MM.1S (cell line): ENCODE measurements around the gene COMMD10.

Experiments used
- DNase-seq: peaks from one replicate; pipeline ENCODE4 v3.0.0-alpha.2; 2015
- H2AFZ ChIP-seq: fragments of 300-600 bp; sonication (generic); 2 replicates; pipeline ENCODE4 v1.6.0; 2016; ENCODE audit warnings: antibody characterized with exemption, low read length
- H3F3A ChIP-seq: fragments of 300-600 bp; sonication (generic); 2 replicates; pipeline ENCODE4 v1.6.1; 2016; ENCODE audit warnings: mild to moderate bottlenecking, antibody characterized with exemption, low read length, moderate library complexity, mixed read lengths; ENCODE audit not compliant: insufficient read depth
- H3K27ac ChIP-seq: fragments of 300-600 bp; sonication (generic); 2 replicates; pipeline ENCODE4 v1.5.1; 2016; ENCODE audit warnings: mild to moderate bottlenecking, low read length
- H3K27me3 ChIP-seq: fragments of 300-600 bp; sonication (generic); replicated peaks from 2 replicates; pipeline ENCODE4 v1.6.0; 2016; ENCODE audit warnings: low read length; ENCODE audit not compliant: insufficient read depth
- H3K36me3 ChIP-seq: fragments of 300-600 bp; sonication (generic); replicated peaks from 2 replicates; pipeline ENCODE4 v1.6.1; 2016; ENCODE audit warnings: mild to moderate bottlenecking, low read length, mixed read lengths; ENCODE audit not compliant: insufficient read depth
- H3K4me1 ChIP-seq: fragments of 300-600 bp; sonication (generic); 2 replicates; pipeline ENCODE4 v1.6.1; 2016; ENCODE audit warnings: low read length, mixed read lengths
- H3K4me2 ChIP-seq: fragments of 300-600 bp; sonication (generic); 2 replicates; pipeline ENCODE4 v1.6.0; 2016; ENCODE audit warnings: low read depth, low read length
- H3K4me3 ChIP-seq: fragments of 300-600 bp; sonication (generic); 2 replicates; pipeline ENCODE4 v1.5.1; 2016; ENCODE audit warnings: low read length, mixed read lengths
- H3K79me2 ChIP-seq: fragments of 300-600 bp; sonication (generic); 2 replicates; pipeline ENCODE4 v1.6.1; 2016; ENCODE audit warnings: mixed run types, low read length, mixed read lengths
- H3K9ac ChIP-seq: fragments of 300-600 bp; sonication (generic); 2 replicates; pipeline ENCODE4 v1.6.1; 2016; ENCODE audit warnings: low read length, mixed read lengths
- H3K9me2 ChIP-seq: fragments of 300-600 bp; sonication (generic); replicated peaks from 2 replicates; pipeline ENCODE4 v1.6.1; 2016; ENCODE audit warnings: mild to moderate bottlenecking, low read length, mixed read lengths; ENCODE audit not compliant: insufficient read depth
- H3K9me3 ChIP-seq: fragments of 300-600 bp; sonication (generic); replicated peaks from 2 replicates; pipeline ENCODE4 v1.6.1; 2016; ENCODE audit warnings: mild to moderate bottlenecking, low read length, mixed read lengths; ENCODE audit not compliant: insufficient read depth
- H4K20me1 ChIP-seq: fragments of 300-600 bp; sonication (generic); 2 replicates; pipeline ENCODE4 v1.6.1; 2016; ENCODE audit warnings: mild to moderate bottlenecking, low read length, moderate library complexity, mixed read lengths; ENCODE audit not compliant: insufficient read depth
- CTCF ChIP-seq: fragments of 300-600 bp; sonication (generic); IDR thresholded peaks from 2 replicates; pipeline ENCODE4 v1.5.1; 2016; ENCODE audit warnings: antibody characterized with exemption, low read length, mixed read lengths
- EZH2 ChIP-seq: fragments of 300-600 bp; sonication (generic); optimal IDR thresholded peaks from 2 replicates; pipeline ENCODE3; 2017; ENCODE audit warnings: low read depth, mild to moderate bottlenecking, antibody characterized with exemption, low read length, mixed read lengths
- EZH2phosphoT487 ChIP-seq: fragments of 300-600 bp; sonication (generic); IDR thresholded peaks from 2 replicates; pipeline ENCODE4 v1.6.1; 2018; ENCODE audit warnings: antibody characterized with exemption, low read length

Gene COMMD10

DNA sequence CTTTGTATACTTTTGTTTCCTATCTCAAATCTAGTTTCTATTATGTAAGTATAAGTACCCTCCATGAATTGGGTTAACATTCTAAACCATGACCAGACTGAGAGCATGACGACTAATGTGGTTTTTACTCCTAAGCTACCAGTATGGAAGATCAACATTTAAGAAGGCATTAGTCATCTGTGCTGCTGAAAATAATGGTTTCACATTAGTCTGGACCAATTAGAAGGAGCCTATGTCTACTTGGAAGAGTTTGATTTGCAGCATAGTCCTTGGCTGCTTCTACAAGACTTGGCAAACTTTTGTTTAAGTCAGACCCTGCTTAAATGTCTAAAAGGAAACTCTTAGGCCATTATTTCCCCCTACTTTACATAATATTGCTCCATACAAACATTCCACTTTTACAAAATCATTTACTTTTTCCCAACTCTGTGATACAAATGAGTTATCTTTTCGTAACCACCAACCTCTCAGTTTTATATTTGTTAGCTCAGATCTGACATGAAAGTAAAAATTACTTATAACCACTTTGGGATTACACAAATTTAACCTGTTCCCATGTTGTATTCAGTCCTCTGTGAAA is 186.7 kb downstream of the COMMD10 start:
- Histone ChIP-seq H3K4me1 (no peaks in the 10 kb centered on the region), H3K36me3 (no peaks in the 10 kb centered on the region), H4K20me1 (no peaks in the 10 kb centered on the region), H3K79me2 (no peaks in the 10 kb centered on the region), H3K9me3 (no peaks in the 10 kb centered on the region), H3K9ac (no peak overlapping the region), H3K27ac (no peak overlapping the region), H3K4me2 (no peak overlapping the region), H3K27me3 (no peaks in the 10 kb centered on the region), H3K4me3 (no peak overlapping the region), H2AFZ (no peak overlapping the region), H3K9me2 (no peaks in the 10 kb centered on the region), H3F3A (no peaks in the 10 kb centered on the region)
- DNase-seq: no peak
- TF ChIP-seq EZH2 (no peak), EZH2phosphoT487 (no peak), CTCF (no peak)

- Histone ChIP-seq H3K36me3 (no peaks in the 10 kb centered on the region), H3K4me2 (no peak overlapping the region), H4K20me1 (no peaks in the 10 kb centered on the region), H3K4me3 (no peak overlapping the region), H3F3A (no peaks in the 10 kb centered on the region), H3K79me2 (no peaks in the 10 kb centered on the region), H3K27ac (no peak overlapping the region), H3K9me3 (no peaks in the 10 kb centered on the region), H3K9ac (no peak overlapping the region), H2AFZ (no peak overlapping the region), H3K4me1 (no peaks in the 10 kb centered on the region), H3K9me2 (no peaks in the 10 kb centered on the region), H3K27me3 (no peaks in the 10 kb centered on the region)
- TF ChIP-seq CTCF (no peak), EZH2 (no peak), EZH2phosphoT487 (no peak)
- DNase-seq: no peak
These were observed 187.6 kb downstream of the COMMD10 start for GRCh38 chr5:116272281-116272941.

GRCh38 chr5:116273448-116274242 is 188.8 kb downstream of the COMMD10 start:
- no peak overlapping the region for H3K4me3 ChIP-seq
- no peak overlapping the region for H3K9ac ChIP-seq
- no peak overlapping the region for H3K27ac ChIP-seq
- no peak for TF ChIP-seq EZH2
- TF ChIP-seq CTCF: no peak
- TF ChIP-seq EZH2phosphoT487: no peak
- no peak overlapping the region for H2AFZ ChIP-seq
- H3K79me2 ChIP-seq: no peaks in the 10 kb centered on the region
- H4K20me1 ChIP-seq: no peaks in the 10 kb centered on the region
- H3K9me3 ChIP-seq: no peaks in the 10 kb centered on the region
- no peaks in the 10 kb centered on the region for H3F3A ChIP-seq
- no peak overlapping the region for H3K4me2 ChIP-seq
- no peaks in the 10 kb centered on the region for H3K4me1 ChIP-seq
- no peak for DNase-seq
- no peaks in the 10 kb centered on the region for H3K36me3 ChIP-seq
- no peaks in the 10 kb centered on the region for H3K27me3 ChIP-seq
- H3K9me2 ChIP-seq: no peaks in the 10 kb centered on the region
